ENCODE data around the gene TRIP11. TPM values are rescaled to one million over a fixed set of nuclear protein-coding genes. Genes with fewer than 3 reads are reported as not detected.

TRIP11 gene
- total RNA-seq, 4 donors from 2014 or later = 26.2 to 43.6 (median 40.6) TPM

DNA sequence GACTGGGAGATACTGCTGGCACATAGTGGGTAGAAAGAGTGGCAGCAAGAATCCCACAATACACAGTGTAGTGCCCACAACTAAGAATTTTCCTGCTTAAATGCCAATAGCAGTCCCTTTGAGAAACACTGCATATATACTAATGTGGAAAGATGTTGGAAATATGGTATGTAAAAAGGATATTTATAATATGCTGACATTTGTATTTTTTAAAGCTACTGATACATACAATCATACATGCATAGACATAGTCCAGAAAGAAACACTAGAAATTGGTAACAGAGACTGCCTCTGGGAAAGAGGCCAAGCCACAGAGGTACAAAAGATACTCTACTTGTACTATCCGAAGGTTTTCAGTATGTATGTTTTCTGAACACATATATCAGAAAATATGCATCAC, 30.3 kb downstream of the TRIP11 start:
- no peak for DNase-seq (ENCODE audit: low spot score)
- ATAC-seq (ENCODE audit: low FRiP score) = no peak
- TF ChIP-seq, protein P1, sequence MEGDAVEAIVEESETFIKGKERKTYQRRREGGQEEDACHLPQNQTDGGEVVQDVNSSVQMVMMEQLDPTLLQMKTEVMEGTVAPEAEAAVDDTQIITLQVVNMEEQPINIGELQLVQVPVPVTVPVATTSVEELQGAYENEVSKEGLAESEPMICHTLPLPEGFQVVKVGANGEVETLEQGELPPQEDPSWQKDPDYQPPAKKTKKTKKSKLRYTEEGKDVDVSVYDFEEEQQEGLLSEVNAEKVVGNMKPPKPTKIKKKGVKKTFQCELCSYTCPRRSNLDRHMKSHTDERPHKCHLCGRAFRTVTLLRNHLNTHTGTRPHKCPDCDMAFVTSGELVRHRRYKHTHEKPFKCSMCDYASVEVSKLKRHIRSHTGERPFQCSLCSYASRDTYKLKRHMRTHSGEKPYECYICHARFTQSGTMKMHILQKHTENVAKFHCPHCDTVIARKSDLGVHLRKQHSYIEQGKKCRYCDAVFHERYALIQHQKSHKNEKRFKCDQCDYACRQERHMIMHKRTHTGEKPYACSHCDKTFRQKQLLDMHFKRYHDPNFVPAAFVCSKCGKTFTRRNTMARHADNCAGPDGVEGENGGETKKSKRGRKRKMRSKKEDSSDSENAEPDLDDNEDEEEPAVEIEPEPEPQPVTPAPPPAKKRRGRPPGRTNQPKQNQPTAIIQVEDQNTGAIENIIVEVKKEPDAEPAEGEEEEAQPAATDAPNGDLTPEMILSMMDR (IDR thresholded peaks at IDR 0.05) = no peak

DNA sequence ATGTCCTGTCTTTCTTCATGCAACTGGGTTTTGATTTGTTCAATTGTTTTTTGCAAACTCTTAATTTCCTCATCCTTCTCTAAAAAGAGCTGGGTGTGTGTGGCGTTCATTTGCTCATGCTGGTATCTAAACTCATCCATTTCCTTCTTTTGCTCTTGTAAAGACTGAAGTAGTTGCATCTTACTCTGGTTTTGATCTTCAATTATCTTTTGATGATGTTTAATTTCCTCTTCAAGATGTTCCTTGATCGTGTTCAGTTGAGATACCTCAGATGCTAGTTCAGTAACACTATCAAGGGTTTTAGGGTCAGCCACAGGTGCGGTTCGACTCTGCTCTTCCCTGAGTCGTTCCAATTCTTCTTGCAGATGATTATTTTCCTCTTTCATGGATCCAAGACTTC, 34.8 kb downstream of the TRIP11 start:
- ATAC-seq (ENCODE audit: low FRiP score) (no peak), DNase-seq (ENCODE audit: low spot score) (no peak)

DNA sequence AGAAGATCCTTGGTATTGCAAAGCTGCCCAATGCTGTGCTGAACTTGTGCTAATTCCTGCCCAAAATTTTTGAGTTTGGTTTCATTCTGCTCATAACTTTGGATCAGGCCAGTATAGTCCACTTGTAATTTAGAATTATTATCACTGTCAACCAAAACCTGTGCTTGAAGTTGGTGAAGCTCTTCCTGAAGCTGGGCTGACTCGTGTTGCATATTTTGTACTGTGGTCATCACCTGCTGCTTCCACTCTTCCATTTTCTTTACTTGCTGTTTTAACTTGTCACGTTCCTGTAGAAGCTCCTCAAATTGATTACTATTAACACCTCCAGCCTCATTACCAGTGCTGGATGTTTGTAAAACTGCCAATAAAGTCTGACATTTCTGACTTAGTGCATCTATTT, 35.8 kb downstream of the TRIP11 start:
- ATAC-seq (ENCODE audit: low FRiP score) (no peak), DNase-seq (ENCODE audit: low spot score) (no peak)
- TF ChIP-seq, protein P1 (IDR thresholded peaks at IDR 0.05) = no peak

More for the DNA sequence above, 34.8 kb downstream of the TRIP11 start:
- TF ChIP-seq, protein P1 (IDR thresholded peaks at IDR 0.05) = no peak

DNA sequence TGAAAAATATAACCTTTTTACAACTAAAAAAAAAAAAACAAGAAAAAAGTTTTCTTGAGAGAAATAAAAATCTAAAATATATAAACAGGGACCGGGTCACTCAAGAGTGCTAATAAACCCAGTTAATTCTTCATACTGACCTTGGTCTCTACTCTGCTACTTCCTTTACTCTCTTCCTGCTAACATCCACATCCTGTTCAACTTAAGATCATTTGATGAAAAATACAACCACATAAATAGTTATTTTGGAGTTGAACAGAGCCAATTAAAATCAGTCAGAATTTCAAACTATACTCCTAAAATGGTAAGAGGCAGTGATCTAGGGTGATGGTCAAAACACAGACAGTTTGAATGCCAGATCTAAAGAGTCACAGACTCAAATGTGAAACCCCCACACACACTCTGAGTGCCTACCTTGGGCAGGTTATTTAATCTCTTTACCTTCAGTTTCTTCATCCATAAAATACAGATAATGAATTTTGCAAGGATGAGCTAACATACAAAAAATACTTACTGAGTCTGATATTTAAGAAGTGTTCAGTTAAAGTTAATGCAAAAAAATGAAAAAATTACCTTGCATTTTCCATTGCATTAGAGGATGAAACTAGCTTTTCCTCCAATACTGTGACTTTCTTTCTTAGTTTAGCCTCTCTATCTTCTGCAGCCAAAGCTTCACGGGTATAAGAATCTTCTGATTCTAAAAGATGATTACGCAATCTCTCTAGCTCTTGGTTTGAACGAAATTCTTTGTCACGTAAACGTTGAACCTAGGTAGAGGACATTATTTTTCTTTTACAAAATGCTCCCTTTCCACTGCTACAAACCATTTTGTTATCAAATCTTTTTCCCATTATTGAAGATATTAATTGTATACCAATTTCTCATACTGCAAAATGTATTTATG, 40.9 kb downstream of the TRIP11 start:
- DNase-seq (ENCODE audit: low spot score) = no peak
- TF ChIP-seq, protein P1 (IDR thresholded peaks at IDR 0.05) = no peak
- ATAC-seq (ENCODE audit: low FRiP score) = no peak

DNA sequence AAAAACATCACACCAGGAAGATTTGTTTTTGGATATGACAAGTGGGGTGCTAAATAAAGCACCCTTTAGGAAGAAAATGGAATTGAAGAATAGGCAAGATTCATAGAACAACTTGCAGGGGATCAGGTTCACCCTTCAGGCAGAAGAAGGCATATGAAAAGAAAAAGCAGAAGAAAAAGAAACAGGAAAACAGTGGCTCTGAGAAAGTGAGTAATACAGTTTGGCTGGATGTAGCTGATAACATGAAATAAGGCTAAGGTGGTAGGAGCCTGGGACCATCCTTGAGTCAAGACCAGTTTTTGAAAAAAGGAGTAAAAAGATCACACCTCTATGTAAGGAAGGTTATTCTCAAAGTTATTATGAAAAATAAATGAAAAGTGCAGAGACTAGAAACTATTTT, 42.4 kb downstream of the TRIP11 start:
- TF ChIP-seq, protein P1 (IDR thresholded peaks at IDR 0.05) = no peak
- ATAC-seq (ENCODE audit: low FRiP score) (no peak), DNase-seq (ENCODE audit: low spot score) (no peak)

DNA sequence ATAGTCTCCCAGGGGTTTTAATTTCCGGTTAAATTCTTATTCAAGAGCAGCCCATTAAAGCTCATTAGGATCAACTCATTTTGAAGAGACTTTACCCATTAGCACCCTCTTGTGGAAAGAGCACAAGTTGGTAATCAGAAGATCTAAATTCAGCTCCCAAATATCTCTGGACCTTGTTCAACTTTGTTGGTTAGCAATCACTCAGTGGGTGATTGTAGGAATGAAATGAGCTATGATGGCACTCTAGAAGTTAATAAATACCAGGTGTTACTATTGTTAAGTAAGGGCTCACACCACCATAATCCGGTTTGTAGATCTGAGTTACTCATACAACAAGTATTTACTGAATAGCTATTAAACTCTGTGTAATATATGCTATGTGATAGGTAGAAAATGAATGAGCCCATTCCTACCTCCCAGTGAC, 42.9 kb downstream of the TRIP11 start:
- TF ChIP-seq, protein P1 (IDR thresholded peaks at IDR 0.05) = peak in 1 of 3 donors; percentile 24
- DNase-seq (ENCODE audit: low spot score) (no peak), ATAC-seq (ENCODE audit: low FRiP score) (peak; percentile 48)

DNA sequence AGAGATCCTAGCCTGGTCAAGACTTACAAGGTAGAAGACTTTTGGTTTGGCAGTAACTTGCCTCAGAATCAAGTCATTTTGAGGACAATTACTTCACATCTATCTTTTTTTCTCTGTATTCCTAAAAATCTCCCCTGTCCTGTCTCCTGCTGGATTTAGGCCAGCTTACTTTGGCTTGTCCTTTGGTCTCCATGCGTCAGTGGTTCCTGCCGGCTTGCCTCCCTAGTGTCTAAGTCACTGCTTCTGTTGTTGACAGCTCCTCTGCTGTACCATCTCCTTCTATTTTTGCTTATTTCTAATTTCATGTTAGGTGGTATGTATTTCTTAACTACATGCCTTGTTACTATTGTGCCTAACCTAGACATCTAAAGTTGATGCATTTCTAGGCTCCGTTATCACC, 52.7 kb downstream of the TRIP11 start:
- TF ChIP-seq, protein P1 (IDR thresholded peaks at IDR 0.05) = no peak
- ATAC-seq (ENCODE audit: low FRiP score) (no peak), DNase-seq (ENCODE audit: low spot score) (no peak)
